Measurements from ENCODE around the gene TNXB.
A peak's percentile ranks its signal among the peaks of the same experiment; 100 is the strongest.
"Not testable (repeated sequence)": the region's sequence is repeated elsewhere in the genome, so short reads cannot be mapped to it uniquely, and the experiment has no call there.

Gene TNXB

GRCh38 chr6:32040299-32041049, 68.7 kb downstream of the TNXB start:
- not testable (repeated sequence) for DNase-seq

DNA sequence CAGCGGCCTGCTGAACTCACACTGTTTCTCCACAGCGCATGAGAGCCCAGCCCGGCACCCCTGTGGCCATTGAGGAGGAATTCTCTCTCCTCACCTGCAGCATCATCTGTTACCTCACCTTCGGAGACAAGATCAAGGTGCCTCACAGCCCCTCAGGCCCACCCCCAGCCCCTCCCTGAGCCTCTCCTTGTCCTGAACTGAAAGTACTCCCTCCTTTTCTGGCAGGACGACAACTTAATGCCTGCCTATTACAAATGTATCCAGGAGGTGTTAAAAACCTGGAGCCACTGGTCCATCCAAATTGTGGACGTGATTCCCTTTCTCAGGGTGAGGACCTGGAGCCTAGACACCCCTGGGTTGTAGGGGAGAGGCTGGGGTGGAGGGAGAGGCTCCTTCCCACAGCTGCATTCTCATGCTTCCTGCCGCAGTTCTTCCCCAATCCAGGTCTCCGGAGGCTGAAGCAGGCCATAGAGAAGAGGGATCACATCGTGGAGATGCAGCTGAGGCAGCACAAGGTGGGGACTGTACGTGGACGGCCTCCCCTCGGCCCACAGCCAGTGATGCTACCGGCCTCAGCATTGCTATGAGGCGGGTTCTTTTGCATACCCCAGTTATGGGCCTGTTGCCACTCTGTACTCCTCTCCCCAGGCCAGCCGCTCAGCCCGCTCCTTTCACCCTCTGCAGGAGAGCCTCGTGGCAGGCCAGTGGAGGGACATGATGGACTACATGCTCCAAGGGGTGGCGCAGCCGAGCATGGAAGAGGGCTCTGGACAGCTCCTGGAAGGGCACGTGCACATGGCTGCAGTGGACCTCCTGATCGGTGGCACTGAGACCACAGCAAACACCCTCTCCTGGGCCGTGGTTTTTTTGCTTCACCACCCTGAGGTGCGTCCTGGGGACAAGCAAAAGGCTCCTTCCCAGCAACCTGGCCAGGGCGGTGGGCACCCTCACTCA, 69.5 kb downstream of the TNXB start:
- not testable (repeated sequence) for DNase-seq

DNA sequence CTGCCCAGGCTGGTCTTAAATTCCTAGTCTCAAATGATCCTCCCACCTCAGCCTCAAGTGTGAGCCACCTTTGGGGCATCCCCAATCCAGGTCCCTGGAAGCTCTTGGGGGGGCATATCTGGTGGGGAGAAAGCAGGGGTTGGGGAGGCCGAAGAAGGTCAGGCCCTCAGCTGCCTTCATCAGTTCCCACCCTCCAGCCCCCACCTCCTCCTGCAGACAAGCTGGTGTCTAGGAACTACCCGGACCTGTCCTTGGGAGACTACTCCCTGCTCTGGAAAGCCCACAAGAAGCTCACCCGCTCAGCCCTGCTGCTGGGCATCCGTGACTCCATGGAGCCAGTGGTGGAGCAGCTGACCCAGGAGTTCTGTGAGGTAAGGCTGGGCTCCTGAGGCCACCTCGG, 70.3 kb downstream of the TNXB start:
- not testable (repeated sequence) for DNase-seq

DNA sequence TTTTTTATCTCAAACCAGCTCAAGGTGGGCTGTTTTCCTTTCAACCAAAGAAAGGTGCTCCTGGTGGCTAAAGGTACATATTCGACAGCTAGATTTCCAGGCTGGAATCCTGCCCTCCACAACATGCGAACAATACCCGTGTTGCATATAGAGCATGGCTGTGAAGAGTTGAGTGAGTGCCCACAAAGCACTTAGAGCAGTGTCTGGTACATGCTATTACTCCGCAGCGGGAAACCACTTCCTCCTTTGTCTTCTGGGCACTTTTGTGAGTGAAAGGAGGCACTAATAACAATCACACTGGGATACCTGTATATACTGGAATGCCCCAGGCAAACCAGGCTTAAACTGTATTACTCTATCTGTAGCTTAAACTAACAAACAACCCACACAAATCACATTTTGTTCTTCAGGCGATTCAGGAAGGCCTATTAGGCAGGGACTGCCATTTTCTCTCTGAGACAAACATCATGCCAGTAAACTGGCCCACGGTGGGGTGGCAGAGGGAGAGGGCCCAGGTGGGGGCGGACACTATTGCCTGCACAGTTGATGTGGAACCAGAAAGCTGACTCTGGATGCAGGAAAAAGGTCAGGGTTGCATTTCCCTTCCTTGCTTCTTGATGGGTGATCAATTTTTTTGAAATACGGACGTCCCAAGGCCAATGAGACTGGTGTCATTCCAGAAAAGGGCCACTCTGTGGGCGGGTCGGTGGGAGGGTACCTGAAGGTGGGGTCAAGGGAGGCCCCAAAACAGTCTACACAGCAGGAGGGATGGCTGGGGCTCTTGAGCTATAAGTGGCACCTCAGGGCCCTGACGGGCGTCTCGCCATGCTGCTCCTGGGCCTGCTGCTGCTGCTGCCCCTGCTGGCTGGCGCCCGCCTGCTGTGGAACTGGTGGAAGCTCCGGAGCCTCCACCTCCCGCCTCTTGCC, 71.3 kb downstream of the TNXB start, which contains the start of gene CYP21A2:
CYP21A2 (plus strand) TSS at position 818 of the 927 bp plus-strand sequence; CDS start at position 826, 8 bp downstream.
- DNase-seq, result not testable (repeated sequence)

- not testable (repeated sequence) for DNase-seq
Measured at GRCh38 chr6:32037136-32037535, 72.0 kb downstream of the TNXB start.

DNA sequence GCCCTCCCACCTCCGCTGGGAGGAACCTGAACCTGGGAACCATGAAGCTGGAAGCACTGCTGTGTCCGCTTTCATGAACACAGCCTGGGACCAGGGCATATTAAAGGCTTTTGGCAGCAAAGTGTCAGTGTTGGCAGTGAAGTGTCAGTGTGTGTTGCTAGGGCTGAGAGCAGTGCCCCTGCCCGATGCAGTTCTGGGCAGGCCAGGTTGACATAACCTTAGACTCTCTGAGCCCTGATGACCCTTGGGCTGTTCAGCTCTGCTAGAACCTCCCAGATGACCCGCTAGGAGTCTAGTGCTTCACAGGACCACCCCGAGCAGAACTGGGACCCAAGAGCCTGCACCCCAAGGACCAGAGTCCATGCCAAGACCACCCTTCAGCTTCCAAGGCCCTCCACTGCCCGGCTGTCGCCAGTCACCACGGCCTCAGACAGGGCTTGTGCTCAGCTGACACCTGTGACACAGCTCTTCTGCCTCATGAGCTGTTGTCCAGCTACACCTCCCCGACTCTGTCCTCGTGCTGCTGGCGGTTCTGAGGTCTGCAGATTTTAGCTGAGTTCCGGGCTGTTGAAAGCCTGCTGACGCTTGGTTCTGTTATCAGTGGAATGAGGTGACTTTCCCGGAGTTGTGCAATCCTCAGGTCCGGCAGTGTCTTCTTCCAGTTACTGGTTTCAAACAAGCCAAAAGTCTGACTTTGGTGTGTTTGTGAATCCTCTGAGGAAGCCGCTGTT, 73.7 kb downstream of the TNXB start:
- not testable (repeated sequence) for DNase-seq

- not testable (repeated sequence) for DNase-seq
Measured at GRCh38 chr6:32029553-32029952, 79.6 kb downstream of the TNXB start.

DNA sequence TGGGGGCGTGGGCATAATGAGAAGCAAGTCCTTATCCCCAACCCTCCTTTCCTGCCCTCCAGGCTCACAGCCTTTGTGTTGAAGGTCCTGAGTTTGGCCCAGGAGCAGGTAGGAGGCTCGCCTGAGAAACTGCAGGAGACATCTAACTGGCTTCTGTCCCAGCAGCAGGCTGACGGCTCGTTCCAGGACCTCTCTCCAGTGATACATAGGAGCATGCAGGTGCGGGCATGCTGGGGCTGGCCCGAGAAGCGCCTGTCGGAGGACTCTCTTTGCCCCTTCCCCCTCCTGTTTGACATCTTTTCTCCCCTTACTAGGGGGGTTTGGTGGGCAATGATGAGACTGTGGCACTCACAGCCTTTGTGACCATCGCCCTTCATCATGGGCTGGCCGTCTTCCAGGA, 80.5 kb downstream of the TNXB start:
- DNase-seq, result not testable (repeated sequence)

DNA sequence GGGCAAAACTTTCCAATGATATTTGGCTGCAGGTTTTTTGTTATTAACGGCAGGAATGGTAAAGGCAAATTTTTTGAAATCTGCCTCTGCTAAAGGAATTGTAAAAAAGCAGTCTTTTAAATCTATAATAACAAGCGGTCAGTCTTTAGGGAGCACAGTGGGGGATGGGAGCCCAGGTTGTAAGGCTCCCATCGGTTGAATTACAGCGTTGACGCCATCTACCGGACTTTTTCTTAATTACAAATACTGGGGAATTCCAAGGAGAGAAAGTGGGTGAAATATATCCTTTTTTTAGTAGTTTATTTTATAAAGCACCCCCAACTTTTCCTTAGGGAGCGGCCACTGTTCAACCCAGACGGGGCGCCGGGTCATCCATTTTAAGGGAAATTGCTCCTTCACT, 87.0 kb downstream of the TNXB start:
- DNase-seq, result not testable (repeated sequence)

DNA sequence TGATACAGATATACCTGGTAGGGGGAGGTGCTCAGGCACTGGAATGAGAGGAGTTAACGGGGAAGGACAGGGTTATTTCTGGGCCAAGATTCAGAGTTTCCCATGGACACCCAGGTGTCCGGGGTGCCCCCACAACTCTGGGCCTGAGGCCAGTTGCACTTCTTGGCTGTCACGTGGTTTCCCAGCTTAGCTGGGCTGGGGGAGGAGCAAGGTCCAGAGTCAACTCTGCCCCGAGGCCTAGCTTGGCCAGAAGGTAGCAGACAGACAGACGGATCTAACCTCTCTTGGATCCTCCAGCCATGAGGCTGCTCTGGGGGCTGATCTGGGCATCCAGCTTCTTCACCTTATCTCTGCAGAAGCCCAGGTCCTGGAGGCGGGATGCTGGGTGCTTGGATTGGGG, 94.6 kb downstream of the TNXB start, which contains the start of gene C4B:
C4B (plus strand) TSS at position 249 of the 400 bp plus-strand sequence; CDS start at position 300, 51 bp downstream.
- not testable (repeated sequence) for DNase-seq

GRCh38 chr6:32013738-32014137, 95.4 kb downstream of the TNXB start:
- not testable (repeated sequence) for DNase-seq

- DNase-seq, result peak in 5 of 51 donors; percentile 16 to 42 (median 36)
Measured at GRCh38 chr6:32012941-32013617, 96.1 kb downstream of the TNXB start.

DNA sequence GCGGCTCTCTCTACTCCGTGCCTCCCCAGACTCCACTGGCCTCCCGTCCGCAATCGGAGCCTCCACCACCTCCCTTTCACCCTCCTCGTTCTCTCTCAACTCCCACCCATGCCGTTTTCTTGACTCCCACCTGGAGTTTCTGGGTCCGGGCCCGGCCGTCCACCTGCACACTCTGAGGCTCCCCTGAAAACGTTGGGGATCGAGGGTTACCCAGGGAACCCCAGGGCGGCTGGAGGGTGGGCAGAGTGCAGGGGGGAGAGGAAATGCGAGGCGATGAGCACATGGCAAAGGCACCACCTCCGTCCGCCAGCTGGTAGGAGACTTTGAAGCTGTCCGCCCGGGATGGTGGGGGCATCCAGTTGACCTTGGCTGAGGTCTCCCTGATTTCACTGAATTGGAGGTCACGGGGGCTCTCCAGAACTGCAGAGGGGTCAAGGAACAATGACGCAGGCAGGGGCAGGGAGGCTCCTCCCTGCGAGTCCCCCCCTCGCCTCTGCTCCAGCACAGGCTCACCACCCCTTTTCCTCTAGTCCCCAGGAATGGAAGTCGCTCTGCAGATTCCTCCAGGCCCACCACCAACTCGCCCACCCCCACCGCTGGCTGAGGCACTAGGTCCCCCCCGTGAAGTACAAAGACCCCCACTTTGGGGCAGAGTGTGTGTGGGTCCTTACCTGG, 98.1 kb downstream of the TNXB start:
- not testable (repeated sequence) for DNase-seq

- not testable (repeated sequence) for DNase-seq
Measured at GRCh38 chr6:32009537-32009936, 99.6 kb downstream of the TNXB start.

- DNase-seq, result not testable (repeated sequence)
Measured at GRCh38 chr6:32008616-32009015, 100.5 kb downstream of the TNXB start.

DNA sequence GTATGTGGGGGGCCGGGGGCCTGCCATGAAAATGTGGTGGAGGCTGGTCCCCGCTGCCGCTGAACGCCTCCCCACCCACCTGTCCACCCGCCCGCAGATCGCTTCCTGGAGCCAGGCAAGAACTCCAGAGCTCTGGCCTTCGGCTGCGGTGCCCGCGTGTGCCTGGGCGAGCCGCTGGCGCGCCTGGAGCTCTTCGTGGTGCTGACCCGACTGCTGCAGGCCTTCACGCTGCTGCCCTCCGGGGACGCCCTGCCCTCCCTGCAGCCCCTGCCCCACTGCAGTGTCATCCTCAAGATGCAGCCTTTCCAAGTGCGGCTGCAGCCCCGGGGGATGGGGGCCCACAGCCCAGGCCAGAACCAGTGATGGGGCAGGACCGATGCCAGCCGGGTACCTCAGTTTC, 101.1 kb downstream of the TNXB start:
- DNase-seq, result not testable (repeated sequence)

DNA sequence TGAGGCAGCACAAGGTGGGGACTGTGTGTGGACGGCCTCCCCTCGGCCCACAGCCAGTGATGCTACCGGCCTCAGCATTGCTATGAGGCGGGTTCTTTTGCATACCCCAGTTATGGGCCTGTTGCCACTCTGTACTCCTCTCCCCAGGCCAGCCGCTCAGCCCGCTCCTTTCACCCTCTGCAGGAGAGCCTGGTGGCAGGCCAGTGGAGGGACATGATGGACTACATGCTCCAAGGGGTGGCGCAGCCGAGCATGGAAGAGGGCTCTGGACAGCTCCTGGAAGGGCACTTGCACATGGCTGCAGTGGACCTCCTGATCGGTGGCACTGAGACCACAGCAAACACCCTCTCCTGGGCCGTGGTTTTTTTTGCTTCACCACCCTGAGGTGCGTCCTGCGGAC, 102.1 kb downstream of the TNXB start:
- DNase-seq, result not testable (repeated sequence)

- not testable (repeated sequence) for DNase-seq
Measured at GRCh38 chr6:32005991-32006529, 103.1 kb downstream of the TNXB start.

- not testable (repeated sequence) for DNase-seq
Measured at GRCh38 chr6:32005538-32005880, 103.6 kb downstream of the TNXB start.

All from hypothalamus (tissue), 51 donors.